Measurements from ENCODE around the gene RBMS3. TPM values are rescaled to one million over a fixed set of nuclear protein-coding genes. Genes with fewer than 3 reads are reported as not detected.

RBMS3 gene
- total RNA-seq, 1 experiment from 2014 or later, result 0.42 TPM

DNA sequence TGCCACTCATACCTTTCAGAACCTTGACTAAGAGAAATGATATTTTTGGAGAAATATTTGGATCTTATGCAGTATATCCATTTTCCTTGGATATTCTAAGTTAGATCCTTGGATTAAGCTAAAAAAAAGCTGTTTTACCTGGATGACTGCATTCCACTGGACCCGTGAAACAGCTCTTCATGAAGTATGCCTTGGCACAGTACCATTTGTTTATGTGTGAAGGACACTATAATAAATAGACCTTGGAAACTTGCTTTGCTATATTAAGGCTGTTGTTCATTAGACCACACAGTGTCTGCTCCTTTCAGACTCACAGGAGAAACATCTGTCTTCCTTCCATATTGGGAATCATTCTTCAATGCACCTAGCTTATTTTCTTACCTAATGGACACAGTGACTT, 674.5 kb downstream of the RBMS3 start:
- no peaks in the 10 kb centered on the region for H3K4me1 ChIP-seq (ENCODE audit: control insufficient read depth in 1 of 2, insufficient read depth in 2 of 2, low read length in 2 of 2)
- H2AFZ ChIP-seq (ENCODE audit: low read depth, low read length, poor library complexity, severe bottlenecking), result no peak overlapping the region
- no peak overlapping the region for H3K4me3 ChIP-seq (replicated peaks in 1 of 2; ENCODE audit: low read depth in 1 of 2, low read length in 2 of 2)
- H3K27ac ChIP-seq (ENCODE audit: low read depth, low read length), result no peak overlapping the region
- no TSS peak for BruUV-seq (replicated peaks)
- CTCF ChIA-PET, result no interaction called here
- POLR2A ChIA-PET, result no interaction called here
- RAD21 ChIA-PET (ENCODE audit: low non-redundant PET in 1 of 2, low total read pairs in 2 of 2, uncharacterized antibody in 2 of 2, unreplicated experiment in 2 of 2), result no interaction called here
- DNase-seq (ENCODE audit: low read depth, low spot score) (no peak), ATAC-seq (no peak)
- H3K9ac ChIP-seq (ENCODE audit: low read length), result no peak overlapping the region
- no peaks in the 10 kb centered on the region for H3K9me3 ChIP-seq (ENCODE audit: control insufficient read depth in 1 of 2, insufficient read depth in 1 of 2, low read depth in 1 of 2, low read length in 2 of 2)
- H4K20me1 ChIP-seq (ENCODE audit: insufficient read depth), result no peaks in the 10 kb centered on the region
- TF ChIP-seq JUND (IDR thresholded peaks at IDR 0.05) (no peak), ELF1 (IDR thresholded peaks at IDR 0.05; ENCODE audit: borderline replicate concordance, low read depth) (no peak), ZFX (IDR thresholded peaks at IDR 0.05) (no peak), SP1 (IDR thresholded peaks at IDR 0.05; ENCODE audit: low read depth) (no peak), CTCF (IDR thresholded peaks at IDR 0.05 in 2 of 3, conservative IDR thresholded peaks at IDR 0.05 in 1 of 3; ENCODE audit: borderline replicate concordance in 1 of 3, insufficient read depth in 1 of 3, low read depth in 2 of 3, low read length in 2 of 3) (no peak), CEBPB (IDR thresholded peaks at IDR 0.05; ENCODE audit: low read depth) (no peak), POLR2A (IDR thresholded peaks at IDR 0.05; ENCODE audit: borderline replicate concordance, extremely low read depth, insufficient read depth, insufficient read length) (no peak), YY1 (IDR thresholded peaks at IDR 0.05; ENCODE audit: extremely low read depth, insufficient replicate concordance, low read depth, low read length) (no peak), ZNF274 (IDR thresholded peaks at IDR 0.05; ENCODE audit: low read depth, low read length) (no peak), EZH2 (IDR thresholded peaks at IDR 0.05) (no peak), SRF (IDR thresholded peaks at IDR 0.05; ENCODE audit: low read depth) (no peak), ATF3 (IDR thresholded peaks at IDR 0.05) (no peak), TCF7L2 (IDR thresholded peaks at IDR 0.05; ENCODE audit: borderline replicate concordance, extremely low read depth, insufficient read depth, insufficient read length) (no peak)
- TF ChIP-seq, protein P1, sequence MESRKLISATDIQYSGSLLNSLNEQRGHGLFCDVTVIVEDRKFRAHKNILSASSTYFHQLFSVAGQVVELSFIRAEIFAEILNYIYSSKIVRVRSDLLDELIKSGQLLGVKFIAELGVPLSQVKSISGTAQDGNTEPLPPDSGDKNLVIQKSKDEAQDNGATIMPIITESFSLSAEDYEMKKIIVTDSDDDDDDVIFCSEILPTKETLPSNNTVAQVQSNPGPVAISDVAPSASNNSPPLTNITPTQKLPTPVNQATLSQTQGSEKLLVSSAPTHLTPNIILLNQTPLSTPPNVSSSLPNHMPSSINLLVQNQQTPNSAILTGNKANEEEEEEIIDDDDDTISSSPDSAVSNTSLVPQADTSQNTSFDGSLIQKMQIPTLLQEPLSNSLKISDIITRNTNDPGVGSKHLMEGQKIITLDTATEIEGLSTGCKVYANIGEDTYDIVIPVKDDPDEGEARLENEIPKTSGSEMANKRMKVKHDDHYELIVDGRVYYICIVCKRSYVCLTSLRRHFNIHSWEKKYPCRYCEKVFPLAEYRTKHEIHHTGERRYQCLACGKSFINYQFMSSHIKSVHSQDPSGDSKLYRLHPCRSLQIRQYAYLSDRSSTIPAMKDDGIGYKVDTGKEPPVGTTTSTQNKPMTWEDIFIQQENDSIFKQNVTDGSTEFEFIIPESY (IDR thresholded peaks at IDR 0.05; ENCODE audit: extremely low read depth, insufficient replicate concordance, low read length), result no peak
- no peaks in the 10 kb centered on the region for H3K36me3 ChIP-seq (ENCODE audit: control insufficient read depth in 1 of 2, insufficient read depth in 2 of 2, low read length in 2 of 2)
- no peak overlapping the region for H3K4me2 ChIP-seq (ENCODE audit: low read length)
- peaks cover 18% of the 10 kb centered on the region for H3K27me3 ChIP-seq (ENCODE audit: insufficient read depth, low read length)
- no peaks in the 10 kb centered on the region for H3K79me2 ChIP-seq (ENCODE audit: insufficient read depth, low read length)
- no peaks in the 10 kb centered on the region for H3K9me2 ChIP-seq (ENCODE audit: insufficient read depth)
- intact Hi-C loops (cut with micrococcal nuclease), result no loop called here

Data from HCT116 (cell line).